GM19468 (cell line): ENCODE measurements around the gene CYBRD1.
"Not testable (repeated sequence)": the region's sequence is repeated elsewhere in the genome, so short reads cannot be mapped to it uniquely, and the experiment has no call there.

Experiments
- ATAC-seq: cut with Tn5 transposase; IDR thresholded peaks from one replicate; pipeline ENCODE4 v1.9.1; 2021; ENCODE audit warnings: mild to moderate bottlenecking, moderate library complexity, moderate number of reproducible peaks; ENCODE audit not compliant: unreplicated experiment; ENCODE audit errors: extremely low read depth

The CYBRD1 gene, protein sequence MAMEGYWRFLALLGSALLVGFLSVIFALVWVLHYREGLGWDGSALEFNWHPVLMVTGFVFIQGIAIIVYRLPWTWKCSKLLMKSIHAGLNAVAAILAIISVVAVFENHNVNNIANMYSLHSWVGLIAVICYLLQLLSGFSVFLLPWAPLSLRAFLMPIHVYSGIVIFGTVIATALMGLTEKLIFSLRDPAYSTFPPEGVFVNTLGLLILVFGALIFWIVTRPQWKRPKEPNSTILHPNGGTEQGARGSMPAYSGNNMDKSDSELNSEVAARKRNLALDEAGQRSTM

DNA sequence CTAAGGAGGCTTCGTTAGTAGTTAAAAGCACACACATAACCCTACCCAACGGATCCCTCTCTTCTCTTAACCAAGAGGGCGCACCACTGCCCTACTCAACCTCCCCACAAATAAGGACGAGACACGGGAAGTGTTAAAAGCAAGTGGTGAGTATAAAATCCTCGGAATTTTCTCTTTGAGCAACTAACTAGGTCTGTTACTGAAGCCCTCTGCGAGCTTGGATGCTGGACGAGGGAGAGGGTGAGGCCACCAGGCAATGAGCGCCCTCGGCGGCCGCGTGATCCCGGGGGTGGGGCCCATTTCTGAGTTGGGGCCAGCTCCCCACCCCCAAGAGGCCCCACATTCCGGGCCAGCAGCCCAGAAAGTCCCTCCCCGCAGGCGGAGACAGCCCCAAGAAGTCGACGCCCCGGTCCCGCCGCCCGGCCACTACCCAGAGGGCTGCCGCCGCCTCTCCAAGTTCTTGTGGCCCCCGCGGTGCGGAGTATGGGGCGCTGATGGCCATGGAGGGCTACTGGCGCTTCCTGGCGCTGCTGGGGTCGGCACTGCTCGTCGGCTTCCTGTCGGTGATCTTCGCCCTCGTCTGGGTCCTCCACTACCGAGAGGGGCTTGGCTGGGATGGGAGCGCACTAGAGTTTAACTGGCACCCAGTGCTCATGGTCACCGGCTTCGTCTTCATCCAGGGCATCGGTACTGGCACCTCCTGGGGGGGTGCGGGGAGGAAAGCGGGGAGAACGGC is at the start of gene CYBRD1:
TSS of gene CYBRD1 (plus strand) at position 423 of the 736 bp plus-strand sequence. CDS start at position 495, 72 bp downstream.
- ATAC-seq = no peak

DNA sequence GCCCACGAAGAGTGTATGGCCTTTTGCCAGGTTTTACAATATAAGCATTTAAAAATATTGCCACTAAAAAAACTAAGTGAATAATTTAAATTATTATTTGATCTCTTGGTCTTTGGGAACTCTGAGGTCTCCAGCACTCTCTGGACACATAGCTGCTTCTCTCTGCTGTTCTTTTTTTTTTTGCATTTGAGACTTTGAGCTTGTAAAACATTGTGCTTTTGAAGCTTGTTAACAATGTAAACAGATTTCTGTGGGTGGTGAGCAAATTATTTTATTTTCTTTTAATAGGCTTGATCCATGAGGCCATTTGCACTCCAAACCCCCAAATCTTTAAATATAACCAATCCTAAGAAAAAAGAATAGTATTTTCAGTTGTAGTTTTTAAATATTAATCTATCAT is 46.3 kb upstream of the CYBRD1 start:
- no peak for ATAC-seq

DNA sequence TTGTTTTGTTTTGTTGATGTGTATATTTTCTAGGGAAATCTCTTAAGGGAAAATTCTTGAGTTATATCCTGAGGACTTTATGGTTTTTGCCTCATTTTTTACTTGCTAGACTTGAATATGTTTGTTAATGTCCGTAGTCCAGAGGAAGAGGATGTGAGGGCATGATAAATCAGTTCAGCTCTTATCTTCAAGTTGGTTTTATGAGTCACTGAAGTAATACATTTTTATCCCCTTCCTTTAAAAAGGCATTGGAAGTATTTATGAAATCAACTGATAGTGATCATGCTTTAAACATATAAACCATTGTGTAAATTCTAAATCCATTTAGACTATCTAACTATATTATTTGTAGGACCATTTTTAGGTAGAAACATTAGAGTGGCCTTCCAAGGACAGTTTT is 43.9 kb upstream of the CYBRD1 start:
- no peak for ATAC-seq

DNA sequence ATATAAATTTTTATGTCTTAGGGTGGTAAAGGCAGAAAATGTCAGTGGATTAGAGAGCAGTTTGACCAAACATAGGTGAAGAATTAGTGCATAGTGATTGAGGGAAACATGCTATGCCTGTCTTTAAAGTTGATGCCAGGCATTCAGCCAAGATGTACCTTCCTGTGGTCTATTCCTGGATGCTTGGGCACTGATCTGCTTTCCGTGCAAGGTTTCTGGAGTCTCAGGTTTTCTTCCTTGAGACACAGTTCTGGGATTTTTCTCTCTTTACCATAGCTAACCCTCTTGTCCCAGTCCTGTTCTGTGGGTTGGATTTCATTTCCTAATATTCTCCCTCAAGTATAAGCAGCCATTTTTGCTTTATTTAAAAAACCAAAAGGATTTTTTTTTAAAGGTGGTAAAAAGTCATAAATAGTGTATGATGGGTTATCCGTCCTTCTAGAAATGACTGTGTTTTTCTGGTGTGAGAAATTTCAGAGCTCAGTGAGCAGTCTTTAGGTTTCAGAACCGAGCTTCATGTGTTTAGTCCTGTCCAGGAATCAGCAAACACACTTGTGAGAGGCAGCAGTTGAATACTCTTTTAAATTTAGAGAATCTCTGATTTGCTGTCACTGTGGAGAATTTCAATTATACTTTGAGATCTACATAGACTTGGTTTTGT is 43.0 kb upstream of the CYBRD1 start:
- no peak for ATAC-seq

DNA sequence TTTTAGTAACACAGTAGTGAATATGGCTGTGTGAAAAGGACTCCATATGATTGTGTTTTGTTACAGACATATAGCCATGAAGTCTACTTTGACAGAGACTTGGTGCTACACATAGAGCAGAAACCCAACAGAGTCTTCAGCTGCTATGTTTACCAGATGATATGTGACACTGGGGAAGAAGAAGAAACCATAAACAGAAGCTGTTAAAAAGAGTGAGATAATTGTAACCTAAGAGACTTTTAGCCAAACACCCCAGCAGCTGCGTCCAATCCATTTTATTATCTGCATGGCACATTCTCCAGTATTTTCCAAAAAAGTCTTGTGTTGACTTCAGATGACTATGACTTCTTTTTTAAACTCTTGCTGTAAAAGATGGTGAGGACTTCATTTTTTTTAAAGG is 41.4 kb upstream of the CYBRD1 start:
- no peak for ATAC-seq

DNA sequence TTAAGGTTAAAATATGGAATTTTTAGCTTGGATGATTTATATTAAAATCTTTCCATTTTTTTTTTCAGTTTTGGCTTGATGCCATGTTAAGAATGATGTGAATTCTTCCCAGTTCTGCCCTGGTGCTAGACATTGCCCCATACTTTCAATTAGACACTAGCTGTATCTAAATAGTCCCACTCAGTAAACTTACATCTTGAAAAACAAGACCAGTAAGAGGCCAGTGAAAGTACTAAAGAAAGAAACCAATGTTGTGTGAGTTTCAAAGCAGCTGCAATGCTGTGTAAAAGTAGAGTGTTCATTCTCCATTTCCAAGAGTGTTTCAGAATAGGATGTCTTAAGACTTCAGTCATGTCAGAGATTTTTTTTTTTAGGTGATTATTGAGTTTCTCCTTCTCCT is 40.0 kb upstream of the CYBRD1 start:
- no peak for ATAC-seq

DNA sequence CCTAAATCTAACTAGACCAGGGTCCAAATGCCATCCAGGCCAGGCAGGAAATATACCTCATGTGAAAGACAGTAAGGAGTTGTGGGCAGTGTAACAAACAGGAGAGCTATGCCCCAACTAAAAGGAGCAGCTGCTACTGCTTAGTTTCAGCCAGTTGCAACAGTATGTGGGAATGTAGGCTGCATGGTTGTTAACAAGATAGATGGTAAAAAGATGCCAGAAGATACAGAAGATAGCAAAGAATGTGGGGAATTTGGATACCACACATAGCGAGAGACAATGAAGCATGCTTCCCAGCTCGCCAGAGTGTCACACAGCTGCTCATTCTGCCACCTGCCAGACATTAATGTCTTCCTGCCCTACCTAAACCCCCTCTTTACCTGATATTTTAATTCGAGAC is 39.4 kb upstream of the CYBRD1 start:
- no peak for ATAC-seq

DNA sequence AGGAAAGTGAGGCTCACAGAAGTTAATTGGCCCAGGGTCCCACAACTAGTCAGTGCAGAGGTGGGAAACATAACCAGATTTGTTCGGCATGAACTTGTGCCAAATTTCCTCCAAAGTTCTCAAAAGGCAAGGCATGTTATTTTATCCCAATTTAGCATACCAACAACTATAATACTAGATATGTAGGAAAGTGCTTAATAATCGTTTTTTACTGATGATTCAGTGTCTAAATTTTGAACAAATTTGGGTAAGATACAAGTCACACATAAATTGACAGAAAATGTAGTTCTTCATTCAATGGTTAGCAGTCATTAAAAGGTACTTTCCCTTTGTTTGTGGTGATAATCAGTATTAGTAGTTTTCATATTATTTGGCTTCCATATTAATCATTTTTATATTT is 38.5 kb upstream of the CYBRD1 start:
- no peak for ATAC-seq

DNA sequence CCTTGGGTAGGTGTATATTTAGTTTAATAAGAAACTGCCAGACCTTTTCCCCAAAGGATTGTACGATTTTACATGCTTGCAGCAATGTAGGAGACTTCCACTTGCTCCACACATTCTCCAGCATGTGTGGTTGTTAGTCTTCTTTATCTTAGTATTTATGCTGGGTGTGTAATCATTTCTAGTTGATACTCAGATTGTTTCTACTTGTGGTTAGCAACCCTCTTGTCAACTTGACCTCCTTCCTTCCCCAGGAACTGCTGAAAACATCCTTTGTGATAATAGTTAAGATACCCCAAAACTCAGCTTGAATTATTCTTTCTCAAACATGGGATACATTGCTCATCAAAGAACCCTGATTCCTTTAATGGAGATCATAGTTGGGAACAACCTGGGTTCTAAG is 37.2 kb upstream of the CYBRD1 start:
- ATAC-seq = no peak

DNA sequence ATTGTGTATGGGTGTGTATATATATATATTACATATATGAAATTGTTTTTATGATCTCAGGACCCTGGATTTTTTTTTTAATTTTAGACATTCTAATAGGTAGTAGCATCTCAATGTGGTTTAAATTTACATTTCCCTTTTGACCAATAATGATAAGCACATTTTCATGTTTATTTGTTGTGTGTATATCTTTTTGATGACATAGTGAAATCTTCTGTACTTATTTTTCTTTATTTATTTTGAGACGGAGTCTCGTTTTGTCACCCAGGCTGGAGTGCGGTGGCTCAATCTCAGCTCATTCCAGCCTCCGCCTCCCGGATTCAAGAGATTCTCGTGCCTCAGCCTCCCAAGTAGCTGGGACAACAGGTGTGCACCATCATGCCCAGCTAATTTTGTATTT is 35.1 kb upstream of the CYBRD1 start:
- no peak for ATAC-seq

DNA sequence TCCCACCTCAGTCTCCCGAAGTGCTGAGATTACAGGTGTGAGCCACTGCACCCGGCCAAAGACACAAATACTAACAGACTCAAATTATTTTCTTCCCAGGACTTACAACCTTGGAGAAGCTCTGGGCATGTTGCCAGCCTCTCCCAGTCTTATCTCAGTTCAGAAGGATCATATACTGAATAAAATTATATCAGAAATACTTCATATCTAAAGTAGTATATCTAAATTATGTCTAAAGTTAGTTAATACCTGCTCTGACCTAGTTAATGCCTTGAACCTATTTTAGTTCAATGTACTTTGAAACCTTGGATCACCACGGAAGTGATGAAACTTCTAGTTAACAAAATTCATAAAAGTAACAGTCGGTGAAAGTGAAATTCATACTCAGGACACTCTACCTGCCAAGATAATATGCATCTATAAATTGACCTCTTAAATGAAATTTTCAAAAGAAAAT is 34.4 kb upstream of the CYBRD1 start:
- no peak for ATAC-seq

DNA sequence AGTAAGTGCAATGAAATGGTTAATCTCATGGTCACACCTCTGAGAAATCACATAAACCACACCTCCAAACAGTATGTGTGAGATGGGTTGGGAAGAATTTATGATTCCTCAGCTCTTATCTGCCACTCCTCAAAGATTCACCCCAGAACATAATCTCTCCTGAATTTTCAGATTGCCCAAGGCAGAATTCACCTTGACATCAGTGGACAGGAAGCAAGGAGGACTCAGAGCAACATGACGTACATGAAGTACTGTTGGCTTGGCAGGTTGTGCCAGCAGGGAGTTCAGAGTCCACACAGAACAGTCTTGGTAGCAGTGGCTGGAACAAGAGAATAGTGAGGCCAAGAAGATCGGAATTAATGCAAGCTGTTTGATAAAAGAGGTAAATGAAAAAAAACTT is 31.7 kb upstream of the CYBRD1 start:
- ATAC-seq = no peak

DNA sequence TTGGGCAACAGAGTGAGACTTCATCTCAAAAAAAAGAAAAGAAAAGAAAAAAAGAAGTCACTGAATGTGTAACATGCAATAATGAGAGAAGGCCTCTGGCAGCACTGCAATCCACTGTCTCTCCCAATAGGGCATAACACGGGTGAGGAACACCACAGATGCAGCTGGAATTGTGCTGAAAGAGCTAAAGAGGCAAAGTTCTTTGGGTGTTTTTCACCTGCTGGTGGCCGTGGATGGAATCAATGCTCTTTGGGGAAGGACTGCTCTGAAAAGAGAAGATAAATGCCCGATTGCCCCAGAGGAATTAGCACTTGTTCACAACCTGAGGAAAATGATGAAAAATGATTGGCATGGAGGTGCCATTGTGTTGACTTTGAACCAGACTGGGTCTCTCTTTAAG is 31.0 kb upstream of the CYBRD1 start:
- no peak for ATAC-seq

DNA sequence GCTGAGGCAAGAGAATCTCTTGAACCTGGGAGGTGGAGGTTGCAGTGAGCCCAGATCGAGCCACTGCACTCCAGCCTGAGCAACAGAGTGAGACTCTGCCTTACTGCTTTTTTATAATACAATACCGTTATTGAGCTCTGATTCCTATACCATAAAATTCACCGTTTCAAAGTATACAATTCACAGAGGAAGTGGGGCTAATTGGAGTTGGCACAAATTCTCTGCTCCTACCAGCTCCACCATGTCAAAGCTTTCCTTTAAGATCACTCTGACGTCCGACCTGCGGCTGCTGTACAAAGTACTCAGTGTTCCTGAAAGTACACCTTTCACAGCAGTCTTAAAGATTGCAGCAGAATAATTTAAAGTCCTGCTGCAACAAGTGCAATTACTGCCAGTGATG is 29.6 kb upstream of the CYBRD1 start:
- ATAC-seq = no peak

DNA sequence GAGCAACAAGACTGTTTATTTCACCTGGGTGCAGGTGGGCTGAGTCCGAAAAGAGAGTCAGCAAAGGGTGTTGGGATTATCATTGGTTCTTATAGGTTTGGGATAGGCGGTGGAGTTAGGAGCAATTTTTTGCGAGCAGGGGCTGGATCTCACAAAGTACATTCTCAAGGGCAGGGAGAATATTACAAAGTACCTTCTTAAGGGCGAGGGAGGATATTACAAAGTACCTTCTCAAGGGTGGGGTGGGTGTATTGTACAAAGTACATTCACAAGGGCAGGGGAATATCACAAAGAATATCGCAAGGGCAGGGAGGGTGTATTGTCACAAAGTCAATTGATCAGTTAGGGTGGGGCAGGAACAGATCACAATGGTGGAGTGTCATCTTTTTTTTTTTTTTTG is 24.6 kb upstream of the CYBRD1 start:
- ATAC-seq = not testable (repeated sequence)

DNA sequence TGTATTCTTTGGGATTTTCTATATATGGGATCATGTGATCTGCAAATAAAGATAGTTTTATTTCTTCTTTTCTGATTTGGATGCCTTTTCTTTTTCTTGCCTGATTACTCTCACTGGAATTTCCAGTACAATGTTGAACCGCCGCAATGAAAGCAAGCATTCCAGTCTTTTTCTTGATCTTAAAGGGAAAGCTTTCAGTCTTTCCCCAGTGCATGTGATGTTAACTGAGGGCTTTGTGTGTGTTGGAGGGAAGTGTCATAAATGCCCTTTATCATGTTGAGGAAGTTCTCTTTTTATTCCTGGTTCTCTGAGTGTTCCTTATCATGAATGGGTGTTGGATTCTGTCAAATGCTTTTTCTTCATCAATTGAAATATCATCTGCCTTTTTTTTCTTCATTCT is 16.9 kb upstream of the CYBRD1 start:
- ATAC-seq = no peak

DNA sequence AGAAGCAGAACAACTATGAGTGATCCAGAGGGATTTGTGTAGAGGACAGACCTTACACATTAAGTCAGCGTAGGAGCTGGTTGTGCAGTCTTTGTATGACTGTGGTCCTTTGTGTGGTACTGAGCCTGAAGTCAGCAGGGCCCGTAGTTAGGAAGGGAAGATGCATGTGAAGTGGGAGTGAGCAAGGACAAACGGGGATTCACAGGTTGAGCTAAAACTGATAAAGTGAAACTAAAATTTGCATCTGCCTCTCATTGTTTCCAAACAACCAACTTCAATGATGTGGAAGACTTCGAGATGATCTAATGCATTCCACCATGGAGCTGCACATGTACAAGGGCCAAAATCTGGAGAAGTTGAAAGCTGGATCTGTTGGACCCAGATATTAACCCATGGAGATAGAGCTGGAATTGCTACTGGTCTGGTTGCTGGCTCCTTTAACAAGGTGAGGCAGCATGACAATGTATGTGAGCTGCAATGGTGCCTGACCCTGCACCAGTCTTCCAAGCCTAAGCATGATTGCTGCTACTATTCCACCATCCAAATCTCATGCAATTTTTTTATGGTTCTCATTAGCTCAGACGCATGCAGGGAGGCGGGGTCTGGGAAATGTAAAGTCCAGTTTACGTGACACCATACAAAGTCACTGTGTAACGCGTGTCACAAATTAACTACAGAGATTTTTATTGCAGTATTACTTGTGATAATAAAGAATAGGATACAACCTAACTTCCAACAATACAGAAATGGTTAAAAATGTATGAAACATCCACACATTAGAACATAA is 12.1 kb upstream of the CYBRD1 start:
- no peak for ATAC-seq

DNA sequence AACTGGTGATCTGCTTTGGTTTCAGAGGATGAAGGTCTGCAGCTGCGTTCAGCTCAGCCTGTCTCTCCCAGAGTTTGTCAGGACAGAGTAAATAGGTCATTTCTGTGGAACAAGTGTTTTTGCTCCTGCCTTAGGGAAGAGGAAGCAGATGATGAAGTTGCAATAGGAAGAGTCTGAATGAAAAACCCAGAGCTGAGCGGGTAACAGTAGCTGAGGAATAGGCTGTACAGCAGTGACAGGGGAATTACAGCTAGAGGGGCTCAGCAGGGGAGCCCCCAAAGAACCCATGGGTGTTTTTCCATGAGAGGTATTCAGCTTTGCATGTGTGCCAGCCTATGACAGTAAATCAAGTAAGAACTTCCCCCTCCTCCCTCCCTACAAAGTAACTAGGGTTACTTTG is 10.3 kb upstream of the CYBRD1 start:
- ATAC-seq = no peak

DNA sequence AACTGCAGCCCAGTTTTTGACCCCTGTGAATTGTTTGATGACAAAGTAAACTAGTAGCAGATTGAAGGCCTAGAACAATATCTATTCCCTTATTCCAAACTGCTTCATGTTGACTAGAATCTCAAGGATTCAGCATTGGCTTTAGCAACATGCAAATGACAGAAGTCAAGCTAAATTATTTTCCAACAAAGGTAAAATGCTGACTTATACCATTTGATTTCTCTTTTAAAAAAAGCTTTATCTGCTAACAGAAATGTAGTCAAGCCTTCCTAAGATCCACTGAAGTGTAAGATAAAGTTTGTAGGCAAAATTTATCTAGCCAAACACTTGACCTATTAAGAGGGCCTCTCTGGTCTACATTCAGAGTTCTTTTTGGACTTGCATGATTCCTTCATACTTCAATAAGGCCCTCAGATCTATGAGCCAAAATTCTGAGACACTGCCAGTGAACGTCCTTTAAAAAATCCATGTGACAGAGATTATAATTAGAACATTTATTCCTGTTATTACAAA is 9.5 kb upstream of the CYBRD1 start:
- no peak for ATAC-seq

DNA sequence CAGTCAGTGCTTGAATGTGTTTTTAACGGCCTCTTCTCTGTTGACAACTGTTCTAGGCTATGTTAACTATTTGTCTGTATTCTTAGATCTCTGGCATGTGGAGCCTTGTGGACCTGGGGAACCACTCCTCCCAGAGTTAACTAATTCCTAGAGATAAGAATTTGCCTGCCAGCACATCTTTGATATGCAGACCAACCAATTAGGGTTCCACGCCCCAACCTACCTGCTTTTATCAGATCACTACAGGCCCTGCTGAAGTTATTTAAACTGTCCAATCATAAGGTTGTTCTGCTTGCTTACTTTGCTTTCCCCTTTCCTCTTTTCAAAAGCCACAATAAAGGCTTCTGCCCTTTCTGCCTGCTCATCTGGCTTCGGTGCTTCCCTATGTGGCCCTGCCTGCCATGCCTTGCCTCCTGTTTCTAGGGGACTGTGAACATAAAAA is 8.5 kb upstream of the CYBRD1 start:
- peak; percentile 33 for ATAC-seq
